K562 (cell line): ENCODE results near the gene SLC24A3. TPM values are rescaled to one million over a fixed set of nuclear protein-coding genes. Genes with fewer than 3 reads are reported as not detected.

Source experiments
- ATAC-seq: fragments of 200-7000 bp; cut with Tn5 transposase; 3 replicates; pipeline ENCODE4 v1.9.1; 2020; ENCODE audit warnings: moderate library complexity
- BruUV-seq: library from RNA; stranded (reverse); fragments of 400-500 nt; replicated peaks from 2 replicates; lab custom pipeline; 2021; lab: Mats Ljungman, UMichigan
- CTCF ChIA-PET: fragments of 300-600 bp; formaldehyde crosslinking; extraction: SDS; loops from one replicate; lab custom pipeline; 2021; ENCODE audit warnings: low intra/inter-chr PET ratio; lab: Yijun Ruan, JAX
- POLR2A ChIA-PET: fragments of 300-600, 350-650 bp; sonication (Branson Sonifier 250); formaldehyde crosslinking; extraction: SDS; loops from one replicate; lab custom pipeline; 2021; ENCODE audit warnings: antibody characterized with exemption, inconsistent platforms; lab: Yijun Ruan, JAX
- DNase-seq, 4 experiments: peaks; one replicate each; pipeline versions ENCODE4 v3.0.0 to v3.0.0-alpha.2; 2011 to 2018; ENCODE audit warnings: low spot score in 3 of 4, mixed read lengths in 3 of 4; ENCODE audit errors: extremely low read depth in 1 of 4
- FAIRE-seq: peaks from 2 replicates; lab custom pipeline; 2011; peaks lifted over from hg19 to GRCh38; lab: Jason Lieb, UNC
- H2AFZ ChIP-seq: 2 replicates; pipeline ENCODE4 v1.6.0; 2011; ENCODE audit warnings: low read depth, low read length, control low read depth, inconsistent platforms
- H3K27ac ChIP-seq: fragments of 200-600 bp; 3 replicates; pipeline ENCODE4 v1.8.0; 2011; ENCODE audit warnings: low read depth, mild to moderate bottlenecking, control low read depth, inconsistent platforms, low read length, moderate library complexity, mixed read lengths; ENCODE audit errors: extremely low read depth
- H3K27me3 ChIP-seq, 2 experiments: fragments of 300-600 bp in 1 of 2; 2 replicates in 1 of 2; 3 replicates in 1 of 2; pipeline versions ENCODE4 v1.6.0 to v1.8.0; 2011; ENCODE audit warnings: inconsistent platforms in 2 of 2, low read length in 2 of 2, mild to moderate bottlenecking in 1 of 2, mixed read lengths in 1 of 2, moderate library complexity in 1 of 2; ENCODE audit not compliant: control insufficient read depth in 2 of 2, insufficient read depth in 2 of 2
- H3K36me3 ChIP-seq: fragments of 300-600 bp; 3 replicates; pipeline ENCODE4 v1.8.0; 2011; ENCODE audit warnings: mild to moderate bottlenecking, low read length, inconsistent platforms; ENCODE audit not compliant: control insufficient read depth, insufficient read depth
- H3K4me1 ChIP-seq, 2 experiments: fragments of 200-600 bp in 1 of 2; replicated peaks in 1 of 2; 2 replicates in 1 of 2; 3 replicates in 1 of 2; pipeline versions ENCODE4 v1.5.1 to v1.8.0; 2011; ENCODE audit warnings: inconsistent platforms in 2 of 2, low read length in 2 of 2, mild to moderate bottlenecking in 1 of 2, mixed read lengths in 1 of 2, moderate library complexity in 1 of 2; ENCODE audit not compliant: control insufficient read depth in 2 of 2, insufficient read depth in 2 of 2
- H3K4me2 ChIP-seq: 2 replicates; pipeline ENCODE4 v1.6.1; 2011; ENCODE audit warnings: low read length, control low read depth, inconsistent platforms, mixed read lengths; ENCODE audit not compliant: insufficient read depth
- H3K4me3 ChIP-seq: fragments of 200-600 bp; sonication (generic), shearing (Covaris generic); 2 replicates; pipeline ENCODE4 v1.5.1; 2016; ENCODE audit warnings: control low read depth, inconsistent platforms
- H3K79me2 ChIP-seq: fragments of 200-600 bp; 3 replicates; pipeline ENCODE4 v1.8.0; 2011; ENCODE audit warnings: low read length, inconsistent platforms; ENCODE audit not compliant: control insufficient read depth, insufficient read depth
- H3K9ac ChIP-seq, 2 experiments: 2 replicates each; pipeline versions ENCODE4 v1.6.0 to v1.6.1; 2011; ENCODE audit warnings: low read depth in 2 of 2, low read length in 2 of 2, control low read depth in 1 of 2, inconsistent platforms in 1 of 2, mild to moderate bottlenecking in 1 of 2, mixed read lengths in 1 of 2; ENCODE audit not compliant: insufficient read depth in 1 of 2
- H3K9me1 ChIP-seq: one replicate; pipeline ENCODE4 v1.6.0; 2011; ENCODE audit warnings: inconsistent platforms, mild to moderate bottlenecking, low read length, moderate library complexity; ENCODE audit not compliant: control insufficient read depth, insufficient read depth
- H3K9me3 ChIP-seq: replicated peaks from 2 replicates; pipeline ENCODE4 v1.5.1; 2011; ENCODE audit warnings: low read depth, low read length, inconsistent platforms; ENCODE audit not compliant: control insufficient read depth, insufficient read depth
- H4K20me1 ChIP-seq: replicated peaks from 2 replicates; pipeline ENCODE4 v1.6.1; 2011; ENCODE audit warnings: low read length, inconsistent platforms, mixed read lengths; ENCODE audit not compliant: control insufficient read depth, insufficient read depth
- ATF1 ChIP-seq, 2 experiments: fragments of 450-650 bp in 1 of 2; IDR thresholded peaks; 2 replicates each; pipeline ENCODE4 v1.6.1; 2016; ENCODE audit warnings: missing compliant biosample characterization in 1 of 2, missing genetic modification characterization in 1 of 2
- PREB ChIP-seq: sonication (generic); formaldehyde crosslinking; IDR thresholded peaks from 2 replicates; pipeline ENCODE4 v1.8.1; 2023; ENCODE audit warnings: mild to moderate bottlenecking, missing genetic modification reagents
- REST ChIP-seq, 2 experiments: fragments of 450-650 bp; formaldehyde crosslinking in 1 of 2; IDR thresholded peaks; 2 replicates each; pipeline versions ENCODE4 v1.4.0 to v1.6.1; 2014 to 2020; ENCODE audit warnings: mild to moderate bottlenecking in 2 of 2, borderline replicate concordance in 1 of 2, low read depth in 1 of 2
- SNIP1 ChIP-seq: fragments of 450-650 bp; IDR thresholded peaks from 2 replicates; pipeline ENCODE4 v1.7.1; 2017; ENCODE audit warnings: low read depth, mild to moderate bottlenecking
- TGIF2 ChIP-seq: sonication (generic); formaldehyde crosslinking; IDR thresholded peaks from 2 replicates; pipeline ENCODE4 v1.8.1; 2022; ENCODE audit warnings: mild to moderate bottlenecking, missing genetic modification reagents, moderate library complexity
- whole genome bisulfite sequencing: fragments of 100-300 bp; shearing (Covaris generic); methylation state at CpG from one replicate; pipeline ENCODE4 v1.1.6; 2016; ENCODE audit warnings: low coverage, mixed read lengths; ENCODE audit not compliant: insufficient coverage; ENCODE audit errors: missing lambda C conversion rate; 5-methylcytosine and 5-hydroxymethylcytosine counted together
- in situ Hi-C: fragments of 300-500 bp; cut with MboI; formaldehyde crosslinking; loops from 4 replicates; pipeline ENCODE4 v1.15.0; 2018; ENCODE audit warnings: inconsistent platforms, mixed read lengths
- intact Hi-C: fragments of 100-400 bp; cut with micrococcal nuclease; formaldehyde crosslinking; loops from 2 replicates; pipeline ENCODE4 v1.14.2; 2022
- polyA plus RNA-seq, 8 experiments: library from polyadenylated mRNA; depleted of rRNA in 4 of 8; stranded (reverse) in 5 of 8; unstranded in 3 of 8; fragments of >200 nt; fragmentation: Nextera tagmentation in 2 of 8; fragmentation: Illumina TruSeq in 1 of 8; extraction: Ambion mirVana in 2 of 8; extraction: Trizol in 1 of 8; gene quantifications; 2 replicates each; pipeline versions ENCODE4 v1.2.1 to v1.2.3, GENCODE V29; 2011 to 2014; ENCODE audit warnings: inconsistent platforms in 1 of 8, missing spikeins in 1 of 8
- total RNA-seq, 7 experiments: library from RNA; depleted of rRNA in 6 of 7; stranded (reverse); fragments of >200 nt in 6 of 7; fragmentation: Illumina TruSeq in 2 of 7; extraction: Trizol in 2 of 7; gene quantifications; 2 replicates each; pipeline versions ENCODE4 v1.2.1 to v1.2.3, GENCODE V29; 2011 to 2021; ENCODE audit warnings: low replicate concordance in 1 of 7

The SLC24A3 gene
- total and polyA plus RNA-seq, 9 of the 15 experiments (the other 6 are each of a cell fraction or from before 2014, with no cell fraction given), result not detected

GRCh38 chr20:19616620-19617019, 404.2 kb downstream of the SLC24A3 start:
- no peaks in the 10 kb centered on the region for H3K36me3 ChIP-seq
- H3K27me3 ChIP-seq, result no peaks in the 10 kb centered on the region
- no peak overlapping the region for H3K4me2 ChIP-seq
- ChIA-PET CTCF (no interaction called here), POLR2A (no interaction called here)
- FAIRE-seq (no peak), DNase-seq (no peak), ATAC-seq (no peak)
- BruUV-seq, result no TSS peak
- no peaks in the 10 kb centered on the region for H3K4me1 ChIP-seq
- H3K27ac ChIP-seq, result no peak overlapping the region
- H4K20me1 ChIP-seq, result no peaks in the 10 kb centered on the region
- H3K9me1 ChIP-seq, result no peaks in the 10 kb centered on the region
- no peaks in the 10 kb centered on the region for H3K79me2 ChIP-seq
- no peak overlapping the region for H3K9ac ChIP-seq
- 0% methylated on average over 3 of the region's 4 CpGs for WGBS
- no peaks in the 10 kb centered on the region for H3K9me3 ChIP-seq
- intact Hi-C loops (no loop called here), in situ Hi-C loops (no loop called here)
- H3K4me3 ChIP-seq, result no peak overlapping the region
- TF ChIP-seq PREB, result no peak
- no peak for TF ChIP-seq SNIP1
- no peak for TF ChIP-seq TGIF2 (CRISPR knock-in tag)
- TF ChIP-seq REST (IDR thresholded peaks at IDR 0.05; ENCODE audit: borderline replicate concordance), result peak; percentile 30; the same call in 1 of the 2 replicates
- no peak for TF ChIP-seq REST (CRISPR knock-in tag; IDR thresholded peaks at IDR 0.05; ENCODE audit: low read depth)
- TF ChIP-seq ATF1 (CRISPR knock-in tag; IDR thresholded peaks at IDR 0.05), result no peak
- no peak for TF ChIP-seq ATF1 (tag; IDR thresholded peaks at IDR 0.05)
- no peak overlapping the region for H2AFZ ChIP-seq
